GM21619 (cell line): ENCODE results near the gene FOSB.

Source experiments
- ATAC-seq: cut with Tn5 transposase; IDR thresholded peaks from one replicate; pipeline ENCODE4 v1.9.1; 2021; ENCODE audit not compliant: unreplicated experiment

Gene FOSB

GRCh38 chr19:45522010-45522941, 54.5 kb downstream of the FOSB start:
- ATAC-seq, result no peak

GRCh38 chr19:45523642-45524256, 56.0 kb downstream of the FOSB start:
- peak; percentile 63 for ATAC-seq

GRCh38 chr19:45524575-45525129, 56.9 kb downstream of the FOSB start:
- ATAC-seq, result no peak
